Sigmoid colon (tissue), 3 donors: ENCODE measurements around the gene CCSER1.

Experiments
- CTCF ChIP-seq, 4 experiments: fragments of 450-650 bp in 3 of 4; fragments of 200-600 bp in 1 of 4; IDR thresholded peaks; one replicate each; pipeline ENCODE4 v1.5.1; 2016 to 2019; ENCODE audit warnings: antibody characterized with exemption in 4 of 4, mild to moderate bottlenecking in 3 of 4, moderate library complexity in 2 of 4
- POLR2A ChIP-seq, 2 donors: fragments of 450-650 bp; IDR thresholded peaks; one replicate each; pipeline ENCODE4 v1.6.1; 2016; ENCODE audit warnings: antibody characterized with exemption in 2 of 2, mild to moderate bottlenecking in 2 of 2, moderate library complexity in 2 of 2

DNA sequence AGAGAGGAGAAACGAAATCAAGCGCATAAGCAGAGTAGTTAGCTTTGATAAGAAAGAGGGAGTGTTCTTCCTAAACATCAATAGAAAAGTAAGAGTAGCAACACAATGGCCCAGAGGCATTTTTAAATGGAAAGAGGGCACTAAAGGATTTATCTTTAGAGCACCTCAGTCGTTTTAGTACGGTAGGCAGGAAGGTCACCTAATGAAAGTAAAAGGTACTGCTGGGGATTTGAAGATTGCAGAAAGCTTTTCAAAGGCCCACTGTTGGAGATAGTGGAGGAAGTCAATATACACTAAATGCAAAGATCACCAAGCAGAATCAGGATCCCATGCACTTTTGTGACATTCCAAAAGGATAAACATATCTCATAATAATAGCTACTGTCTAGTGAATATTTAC lies 1508.9 kb downstream of the CCSER1 start:
- TF ChIP-seq CTCF (IDR thresholded peaks at IDR 0.05): no peak
- TF ChIP-seq POLR2A (IDR thresholded peaks at IDR 0.05): no peak
